AG04449 (cell line): ENCODE measurements around the gene PLA2G12B.

ENCODE experiments used
- CTCF ChIA-PET: fragments of 350-600 bp; formaldehyde crosslinking; extraction: SDS; loops from one replicate; lab custom pipeline; 2021; ENCODE audit warnings: antibody characterized with exemption; lab: Yijun Ruan, JAX
- POLR2A ChIA-PET: fragments of 400-600, 350-600 bp; formaldehyde crosslinking; extraction: SDS; loops from one replicate; lab custom pipeline; 2020; ENCODE audit warnings: antibody characterized with exemption, inconsistent platforms; lab: Yijun Ruan, JAX
- DNase-seq: peaks from one replicate; pipeline ENCODE4 v3.0.0-alpha.2; 2010; ENCODE audit warnings: low read depth, low spot score
- H3K4me3 ChIP-seq: 2 replicates; pipeline ENCODE4 v1.5.1; 2011; ENCODE audit warnings: low read depth, mild to moderate bottlenecking, control low read depth, low read length
- CTCF ChIP-seq: IDR thresholded peaks from one replicate; pipeline ENCODE4 v1.5.1; 2011; ENCODE audit warnings: mild to moderate bottlenecking, moderate library complexity, low read length, control low read depth, inconsistent platforms; ENCODE audit not compliant: insufficient read depth; ENCODE audit errors: missing control alignments

PLA2G12B gene

DNA sequence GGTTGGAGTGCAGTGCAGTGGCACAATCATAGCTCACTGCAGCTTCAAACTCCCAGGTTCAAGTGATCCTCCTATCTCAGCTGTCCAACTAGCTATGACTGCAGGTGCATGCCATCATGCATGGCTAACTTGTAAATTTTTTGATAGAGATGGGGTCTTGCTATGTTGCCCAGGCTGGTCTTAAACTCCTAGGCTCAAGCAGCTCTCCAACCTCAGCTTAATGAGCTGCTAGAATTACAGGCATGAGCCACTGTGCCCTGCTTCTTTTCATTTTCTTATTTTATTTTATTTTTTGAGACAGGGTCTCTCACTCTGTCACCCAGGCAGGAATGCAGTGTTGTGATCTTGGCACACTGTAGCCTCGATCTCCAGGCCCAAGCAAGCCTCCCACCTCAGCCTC is 7.6 kb downstream of the PLA2G12B start:
- TF ChIP-seq CTCF, result no peak
- DNase-seq, result no peak
- H3K4me3 ChIP-seq, result no peak overlapping the region
- ChIA-PET CTCF (no interaction called here), POLR2A (no interaction called here)

GRCh38 chr10:72943498-72944234 is 10.9 kb downstream of the PLA2G12B start:
- ChIA-PET CTCF (no interaction called here), POLR2A (no interaction called here)

DNA sequence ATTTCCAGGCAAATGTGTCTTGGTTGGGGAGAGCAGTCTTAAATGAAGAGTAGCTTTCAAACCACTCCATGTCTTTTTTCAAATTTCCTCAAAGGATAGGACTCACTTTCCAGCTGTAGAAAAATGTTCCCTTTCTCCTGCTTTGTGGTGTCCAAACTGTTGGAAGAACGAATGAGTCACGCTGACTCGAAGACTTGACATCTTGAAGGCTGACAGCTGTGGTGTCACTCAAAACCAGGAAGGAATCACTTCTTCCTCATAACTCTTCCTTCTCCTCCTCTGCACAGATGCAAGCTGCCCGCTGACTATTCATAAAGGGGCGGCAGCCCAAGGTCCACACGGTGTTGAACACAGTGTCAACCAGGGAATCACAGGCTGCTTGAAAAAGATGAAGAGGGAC is 19.2 kb downstream of the PLA2G12B start:
- H3K4me3 ChIP-seq, result no peak overlapping the region
- ChIA-PET POLR2A (no interaction called here), CTCF (no interaction called here)
- no peak for DNase-seq
- TF ChIP-seq CTCF, result no peak

More at GRCh38 chr10:72943498-72944234, 10.9 kb downstream of the PLA2G12B start:
- no peak for DNase-seq
- H3K4me3 ChIP-seq, result no peak overlapping the region
- TF ChIP-seq CTCF, result no peak

DNA sequence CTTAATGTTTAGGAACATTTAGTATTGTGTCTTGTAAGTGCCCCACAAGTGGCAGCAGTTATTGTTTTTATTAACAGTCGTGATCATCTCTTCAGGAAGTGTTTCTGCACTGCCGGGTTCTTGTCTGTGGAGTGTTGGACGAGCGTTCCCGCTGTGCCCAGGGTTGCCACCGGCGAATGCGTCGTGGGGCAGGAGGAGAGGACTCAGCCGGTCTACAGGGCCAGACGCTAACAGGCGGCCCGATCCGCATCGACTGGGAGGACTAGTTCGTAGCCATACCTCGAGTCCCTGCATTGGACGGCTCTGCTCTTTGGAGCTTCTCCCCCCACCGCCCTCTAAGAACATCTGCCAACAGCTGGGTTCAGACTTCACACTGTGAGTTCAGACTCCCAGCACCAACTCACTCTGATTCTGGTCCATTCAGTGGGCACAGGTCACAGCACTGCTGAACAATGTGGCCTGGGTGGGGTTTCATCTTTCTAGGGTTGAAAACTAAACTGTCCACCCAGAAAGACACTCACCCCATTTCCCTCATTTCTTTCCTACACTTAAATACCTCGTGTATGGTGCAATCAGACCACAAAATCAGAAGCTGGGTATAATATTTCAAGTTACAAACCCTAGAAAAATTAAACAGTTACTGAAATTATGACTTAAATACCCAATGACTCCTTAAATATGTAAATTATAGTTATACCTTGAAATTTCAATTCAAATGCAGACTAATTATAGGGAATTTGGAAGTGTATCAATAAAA is 22.2 kb downstream of the PLA2G12B start:
- DNase-seq, result no peak
- ChIA-PET POLR2A (interaction anchor here (0.7 kb wide), 1 partner anchor 17 kb away, joined by 3 read pairs; no protein-coding TSS in a partner anchor), CTCF (no interaction called here)
- TF ChIP-seq CTCF, result no peak
- H3K4me3 ChIP-seq, result no peak overlapping the region

DNA sequence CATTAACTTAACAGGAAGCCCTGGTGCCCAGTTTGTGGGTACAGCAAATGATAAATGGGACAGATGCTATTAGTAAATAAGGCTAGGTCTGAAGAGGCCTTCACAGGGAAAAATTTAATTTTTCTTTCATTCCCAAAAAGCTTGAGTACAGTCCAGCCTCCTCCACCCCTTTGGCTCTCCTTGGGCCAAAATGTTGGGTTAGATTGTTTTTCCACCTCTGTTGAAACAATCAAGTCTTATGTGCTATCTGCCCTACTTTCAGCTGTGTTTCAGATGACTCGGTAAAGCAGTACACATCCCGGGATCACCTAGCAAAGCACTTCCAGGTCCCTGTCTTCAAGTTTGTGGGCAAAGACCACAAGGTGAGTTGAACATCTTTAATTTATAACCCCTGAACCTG is 24.3 kb downstream of the PLA2G12B start:
- DNase-seq, result no peak
- no peak overlapping the region for H3K4me3 ChIP-seq
- ChIA-PET POLR2A (no interaction called here), CTCF (no interaction called here)
- TF ChIP-seq CTCF, result no peak

DNA sequence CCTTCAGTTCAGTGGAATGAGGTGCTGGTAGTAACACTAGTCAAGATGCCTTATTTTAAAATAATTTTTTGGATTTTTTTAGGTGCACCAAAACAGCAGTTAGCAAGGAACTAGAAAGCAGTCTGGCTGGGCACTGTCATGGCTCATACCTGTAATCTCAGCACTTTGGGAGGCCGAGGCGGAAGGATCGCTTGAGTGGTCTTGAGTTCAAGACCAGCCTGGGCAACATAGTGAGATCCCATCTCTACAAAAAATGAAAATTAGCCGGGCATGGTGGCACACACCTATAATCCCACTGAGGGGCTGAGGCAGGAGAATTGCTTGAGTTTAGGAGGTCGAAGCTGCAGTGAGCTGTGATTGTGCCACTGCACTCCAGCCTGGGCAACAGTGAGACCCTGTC is 25.8 kb downstream of the PLA2G12B start:
- no peak for TF ChIP-seq CTCF
- H3K4me3 ChIP-seq, result no peak overlapping the region
- ChIA-PET CTCF (no interaction called here), POLR2A (no interaction called here)
- DNase-seq, result no peak
